Articular chondrocyte of knee joint (primary cell): Measurements from ENCODE around the gene ANKHD1. TPM values are rescaled to one million over a fixed set of nuclear protein-coding genes. Genes with fewer than 3 reads are reported as not detected.

Experiments used
- small RNA-seq: library from RNA; depleted of rRNA; stranded (forward); fragments of <200 nt; gene quantifications from one replicate; pipeline ENCODE3, GENCODE V24; 2012
- total RNA-seq: library from RNA; depleted of rRNA; stranded (reverse); fragments of >200 nt; gene quantifications from 2 replicates; pipeline ENCODE4 v1.2.3, GENCODE V29; 2012

The ANKHD1 gene
- total RNA-seq: 85.2 and 85.8 TPM in 2 replicates

GRCh38 chr5:140401362-140402257 lies at the start of gene ANKHD1:
ANKHD1 (plus strand) TSS chr5:140401833; CDS start chr5:140401968, 135 bp downstream.

GRCh38 chr5:140360101-140360500 lies 41.5 kb upstream of the ANKHD1 start, which contains the start of gene SLC4A9:
SLC4A9 (plus strand) TSS chr5:140360194; CDS start chr5:140360237, 43 bp downstream.

GRCh38 chr5:140547508-140548299 lies 146.1 kb downstream of the ANKHD1 start, which contains the start of gene EIF4EBP3:
EIF4EBP3 (plus strand) TSS chr5:140547662; CDS start chr5:140547738, 76 bp downstream.

GRCh38 chr5:140557136-140557805 lies 155.6 kb downstream of the ANKHD1 start, which contains the start of gene SRA1:
SRA1 (minus strand) TSS chr5:140557473; CDS start chr5:140557452, 21 bp downstream.

GRCh38 chr5:140564196-140565023 lies 162.8 kb downstream of the ANKHD1 start, which contains the start of the genes APBB3 and SLC35A4:
APBB3 (minus strand) TSS chr5:140564598; CDS start chr5:140564245, 353 bp downstream.
SLC35A4 (plus strand) TSS chr5:140564828; CDS start chr5:140567170, 2,342 bp downstream.

Small RNAs within 50 kb of the gene (small RNA-seq; reads per million reads assigned to genes)
- gene RF00279 (not detected), gene RF00443 (not detected), gene RNU4-14P (not detected)

Other genes starting within 250 kb of the ANKHD1 start
- gene CYSTM1, start 226.6 kb upstream of the ANKHD1 start, total RNA-seq: 19.3 and 22.6 TPM in 2 replicates
- gene PFDN1, start 98.7 kb upstream of the ANKHD1 start, total RNA-seq: 60.7 and 63.2 TPM in 2 replicates
- gene HBEGF, start 55.2 kb upstream of the ANKHD1 start, total RNA-seq: 1.8 and 5.2 TPM in 2 replicates
- not detected in 2 replicates for gene SLC4A9, start 41.6 kb upstream of the ANKHD1 start, total RNA-seq
- gene EIF4EBP3, start 145.8 kb downstream of the ANKHD1 start, total RNA-seq: 4.2 and 5.0 TPM in 2 replicates
- 29.1 and 36.3 TPM in 2 replicates for gene SRA1, start 155.6 kb downstream of the ANKHD1 start, total RNA-seq
- 17.4 and 19.2 TPM in 2 replicates for gene APBB3, start 162.8 kb downstream of the ANKHD1 start, total RNA-seq
- gene SLC35A4, start 163.0 kb downstream of the ANKHD1 start, total RNA-seq: 20.0 and 20.1 TPM in 2 replicates
- gene CD14, start 231.3 kb downstream of the ANKHD1 start, total RNA-seq: 2.9 and 5.3 TPM in 2 replicates
- gene TMCO6, start 237.6 kb downstream of the ANKHD1 start, total RNA-seq: 7.7 and 26.5 TPM in 2 replicates
- gene NDUFA2, start 245.8 kb downstream of the ANKHD1 start, total RNA-seq: 22.9 and 29.6 TPM in 2 replicates
- gene IK, start 246.0 kb downstream of the ANKHD1 start, total RNA-seq: 98.9 and 99.1 TPM in 2 replicates